ENCODE data around the gene FRMPD1.

GRCh38 chr9:37660691-37661090, 9.9 kb downstream of the FRMPD1 start:
- no peak for TF ChIP-seq REST (IDR thresholded peaks at IDR 0.05; ENCODE audit: insufficient replicate concordance, low read depth)
- no peak for TF ChIP-seq CTCF (IDR thresholded peaks at IDR 0.05; ENCODE audit: insufficient read depth, low read length)
- no peak for TF ChIP-seq POLR2AphosphoS5 (IDR thresholded peaks at IDR 0.05; ENCODE audit: low read depth)

Data from HL-60 (cell line).